Activated T-cell treated with anti-CD3 and anti-CD28 coated beads for 4 hours (primary cell): ENCODE measurements around the gene MOGAT1.

Source experiments
- DNase-seq: peaks from one replicate; pipeline ENCODE4 v3.0.0-alpha.2; 2020

The MOGAT1 gene, protein sequence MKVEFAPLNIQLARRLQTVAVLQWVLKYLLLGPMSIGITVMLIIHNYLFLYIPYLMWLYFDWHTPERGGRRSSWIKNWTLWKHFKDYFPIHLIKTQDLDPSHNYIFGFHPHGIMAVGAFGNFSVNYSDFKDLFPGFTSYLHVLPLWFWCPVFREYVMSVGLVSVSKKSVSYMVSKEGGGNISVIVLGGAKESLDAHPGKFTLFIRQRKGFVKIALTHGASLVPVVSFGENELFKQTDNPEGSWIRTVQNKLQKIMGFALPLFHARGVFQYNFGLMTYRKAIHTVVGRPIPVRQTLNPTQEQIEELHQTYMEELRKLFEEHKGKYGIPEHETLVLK

DNA sequence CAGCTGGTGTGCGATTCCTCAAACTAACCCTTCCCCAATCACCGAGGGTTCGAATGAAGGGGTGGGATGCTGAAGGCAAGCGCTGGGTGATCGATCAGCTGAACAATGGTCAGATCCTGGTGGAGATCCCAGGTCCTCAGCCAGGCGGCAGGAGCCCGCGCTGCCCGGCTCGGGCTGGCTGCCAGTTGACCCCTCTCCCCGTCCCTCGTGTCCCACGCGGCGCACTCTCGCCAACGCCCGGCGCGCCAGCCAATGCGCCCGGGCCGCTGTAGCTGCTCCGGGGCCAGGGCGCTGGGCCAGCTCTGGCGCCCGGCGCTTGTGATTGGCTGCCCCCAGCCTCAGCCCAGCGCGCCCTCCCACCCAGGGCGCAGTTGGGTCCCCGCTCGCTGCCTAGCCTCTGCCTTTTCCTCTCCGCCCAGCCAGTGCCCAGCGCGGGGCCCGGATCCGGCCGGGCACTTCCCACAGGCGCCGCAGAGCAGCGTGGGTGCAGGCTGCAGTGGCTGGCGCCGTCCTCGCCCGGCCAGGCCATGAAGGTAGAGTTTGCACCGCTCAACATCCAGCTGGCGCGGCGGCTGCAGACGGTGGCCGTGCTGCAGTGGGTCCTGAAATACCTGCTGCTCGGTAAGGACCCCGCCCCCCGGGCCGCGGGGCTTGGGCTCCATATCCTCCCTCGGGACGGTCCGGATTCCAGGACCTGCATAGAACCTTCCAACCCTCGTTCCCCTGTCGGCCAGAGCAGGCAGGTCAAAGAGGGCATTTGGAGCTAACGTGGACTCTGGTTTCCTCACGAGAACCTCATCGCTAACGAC is at the start of gene MOGAT1:
Gene MOGAT1 (plus strand): TSS at position 400 of the 809 bp plus-strand sequence. CDS start 128 bp downstream, at position 528.
- DNase-seq = no peak

DNA sequence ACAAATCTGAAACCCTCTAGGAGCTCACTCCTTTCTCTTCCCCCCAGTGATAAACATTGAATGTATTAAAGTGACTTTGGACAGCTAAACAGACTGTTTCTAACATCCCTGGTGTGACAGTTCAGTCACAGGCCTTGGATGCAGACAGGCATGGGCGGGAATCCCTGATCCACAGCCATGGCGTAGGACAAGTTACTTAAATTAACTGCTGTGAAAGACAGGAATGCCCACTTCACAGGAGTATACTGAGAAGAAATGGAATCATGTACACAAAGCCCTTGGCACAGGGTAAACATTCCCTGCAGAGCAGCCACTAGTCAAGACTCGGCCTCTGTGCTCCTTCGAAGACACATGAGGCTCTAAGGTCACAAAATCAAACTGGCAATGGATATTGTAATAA is 49.6 kb upstream of the MOGAT1 start:
- no peak for DNase-seq

DNA sequence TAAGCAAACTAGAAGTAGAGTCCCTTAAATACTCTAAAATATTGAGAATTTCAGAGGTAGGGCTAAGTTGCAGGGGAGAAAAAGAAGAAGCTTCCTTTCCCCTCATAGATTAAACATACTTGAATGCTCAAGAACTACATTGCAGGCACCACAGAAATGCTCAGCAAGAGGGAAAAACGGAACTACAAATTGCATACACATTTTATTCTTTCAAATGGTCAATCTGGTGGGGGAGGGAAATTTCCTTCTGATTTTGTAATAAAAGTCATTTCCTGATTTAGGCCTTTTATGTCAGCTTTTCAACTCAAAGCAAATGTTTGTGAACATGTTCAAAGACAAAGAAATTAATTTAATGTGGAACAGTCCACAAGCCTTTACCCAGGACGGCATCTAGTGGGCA is 48.5 kb upstream of the MOGAT1 start:
- DNase-seq = no peak

DNA sequence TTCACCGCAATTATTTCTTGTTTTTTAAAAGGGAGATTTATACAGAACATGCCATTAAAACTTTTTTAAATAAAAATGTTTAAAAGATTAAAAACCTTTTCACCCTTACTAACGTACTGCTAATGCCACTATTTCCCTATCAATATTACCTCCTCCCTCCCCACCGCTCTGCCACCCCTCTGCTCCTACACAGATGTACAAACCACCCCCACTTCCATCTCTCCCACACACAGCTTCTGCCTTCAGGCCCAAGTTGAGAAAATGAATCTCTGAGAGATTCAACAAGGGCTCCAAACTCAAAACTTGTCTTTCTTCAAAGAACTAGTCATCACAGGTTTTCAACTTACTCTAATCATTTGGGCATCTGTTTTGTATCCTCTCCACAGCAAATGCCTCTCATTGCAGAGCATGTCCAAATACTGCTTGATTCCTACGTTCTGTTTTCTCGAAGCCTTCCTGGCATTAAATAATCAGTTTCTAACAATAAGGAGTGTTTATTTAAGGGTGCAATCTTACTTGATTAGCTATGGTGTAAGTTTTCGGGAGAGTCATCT is 47.6 kb upstream of the MOGAT1 start:
- no peak for DNase-seq

DNA sequence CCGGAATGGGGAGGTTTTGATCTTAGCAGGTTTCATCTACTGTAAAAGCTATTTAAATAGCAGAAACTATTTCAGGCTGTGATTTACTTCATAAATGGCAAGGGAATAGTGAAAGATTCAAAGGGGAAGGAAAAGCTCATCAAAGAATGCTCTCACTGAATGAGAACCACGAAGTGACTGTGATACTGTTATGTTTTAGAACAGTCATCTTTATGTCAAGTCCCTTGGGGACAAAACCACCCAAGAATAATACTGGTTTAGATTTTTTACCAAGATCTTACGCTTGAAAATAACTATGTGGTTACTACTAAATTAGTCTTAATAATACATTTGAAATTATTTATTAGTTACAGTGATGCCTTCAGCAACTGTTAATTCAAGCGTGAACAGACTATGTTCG is 43.7 kb upstream of the MOGAT1 start:
- no peak for DNase-seq

DNA sequence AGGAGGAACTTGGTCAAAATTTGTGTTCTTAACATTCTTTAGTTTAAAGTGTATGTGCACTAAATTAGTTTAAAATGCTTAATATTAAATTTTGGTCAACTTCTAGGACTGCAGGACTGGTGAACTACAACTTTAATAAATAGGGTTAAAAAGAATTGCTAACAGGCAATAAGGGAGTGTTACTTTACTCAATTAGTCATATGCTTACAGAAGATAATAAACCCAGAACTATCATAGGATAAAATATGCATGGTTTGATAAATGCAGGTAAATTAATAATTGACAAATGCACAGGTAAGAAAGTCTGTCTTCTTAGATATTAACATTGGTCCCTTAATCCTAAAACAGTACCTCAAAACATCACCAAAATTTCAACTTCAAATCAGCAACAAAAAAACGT is 36.2 kb upstream of the MOGAT1 start:
- DNase-seq = no peak

DNA sequence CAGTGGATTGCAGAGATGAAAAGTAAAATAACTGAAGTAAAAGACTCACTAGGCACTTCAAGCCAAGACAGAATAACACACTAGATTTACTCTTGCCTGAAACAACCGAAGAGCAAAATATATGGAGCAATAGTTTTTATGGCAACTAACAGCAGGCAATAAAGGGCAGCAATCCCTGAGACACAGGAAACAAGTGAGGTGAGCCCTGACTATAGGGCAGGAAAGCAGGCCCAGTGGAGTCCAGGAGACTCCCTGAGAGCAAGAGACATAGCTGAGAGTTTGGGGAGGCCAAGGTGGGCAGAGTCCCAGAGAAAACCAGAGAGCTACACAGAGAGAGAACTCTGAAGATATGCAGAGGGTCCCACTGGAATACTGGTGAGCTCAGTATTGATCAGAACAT is 34.4 kb upstream of the MOGAT1 start:
- DNase-seq = no peak

DNA sequence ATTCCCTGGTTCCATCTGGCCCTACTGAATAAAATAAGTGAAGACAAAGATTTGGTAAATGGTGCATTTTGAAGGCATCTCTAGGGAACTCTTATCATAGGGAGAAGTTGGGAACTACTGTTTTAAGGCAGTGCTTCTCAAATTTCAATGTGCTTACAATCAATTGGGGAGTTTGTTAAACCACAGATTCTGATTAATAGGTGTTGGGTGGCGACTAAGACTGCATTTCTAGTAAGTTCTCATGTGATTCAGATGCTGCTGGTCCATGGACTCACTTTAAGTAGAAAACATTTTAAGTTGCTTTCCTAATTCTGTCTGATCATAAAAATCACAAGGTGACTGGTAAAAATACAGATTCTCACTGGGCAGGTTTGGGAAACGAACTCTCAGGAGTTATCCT is 30.1 kb upstream of the MOGAT1 start:
- DNase-seq = no peak

DNA sequence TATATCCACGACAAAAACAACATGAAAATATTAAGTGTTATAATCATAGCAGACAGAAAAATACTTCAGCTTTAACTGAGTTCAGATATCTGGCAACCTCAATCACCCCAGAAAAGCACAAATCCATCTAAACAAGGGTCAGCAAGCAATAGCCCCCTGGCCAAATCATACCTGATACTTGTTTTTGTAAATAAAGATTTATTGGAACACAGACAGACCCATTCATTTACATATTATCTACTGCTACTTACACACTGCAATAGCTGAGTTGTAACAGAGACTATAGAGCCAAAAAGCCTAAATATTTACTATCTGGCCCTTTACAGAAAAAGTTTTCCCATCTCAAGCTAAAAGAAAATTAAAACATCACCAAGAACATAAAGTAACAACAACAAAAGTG is 28.3 kb upstream of the MOGAT1 start:
- no peak for DNase-seq

DNA sequence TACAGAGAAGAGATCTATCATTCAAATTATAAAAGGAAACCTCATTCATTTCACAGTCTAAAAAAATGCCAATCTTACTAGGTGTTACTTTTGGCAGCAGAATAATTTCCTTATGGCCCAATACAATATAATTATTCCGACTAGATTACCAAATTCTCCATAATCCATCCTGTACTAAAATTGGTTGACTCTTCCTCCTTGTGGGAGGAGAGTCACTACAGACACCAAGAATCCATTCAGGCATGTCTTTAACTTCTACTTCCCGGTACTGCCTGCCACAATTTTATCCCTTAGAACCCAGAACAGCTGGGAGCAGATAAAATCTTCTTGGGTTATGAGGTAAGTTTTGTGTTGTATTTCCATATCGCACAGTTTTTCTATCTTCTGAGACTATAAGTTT is 25.4 kb upstream of the MOGAT1 start:
- DNase-seq = no peak

DNA sequence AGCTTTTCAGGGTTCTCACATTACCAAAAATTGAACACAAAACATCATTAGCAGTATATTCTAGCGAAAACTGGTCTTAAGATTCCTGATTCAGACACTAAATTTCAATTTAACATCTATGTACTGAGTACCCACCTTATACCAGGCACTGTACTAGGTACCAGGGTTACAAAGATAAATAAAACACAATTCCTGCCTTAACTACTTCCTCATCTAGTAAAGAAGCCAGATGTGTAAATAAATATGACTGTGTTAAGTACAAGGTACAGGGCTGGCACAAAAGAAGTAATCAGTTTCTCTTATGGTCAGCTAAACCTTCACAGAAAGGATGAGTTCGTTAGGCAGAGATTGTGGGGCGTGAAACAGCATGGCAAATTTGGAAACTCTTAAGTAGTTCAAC is 21.7 kb upstream of the MOGAT1 start:
- no peak for DNase-seq

DNA sequence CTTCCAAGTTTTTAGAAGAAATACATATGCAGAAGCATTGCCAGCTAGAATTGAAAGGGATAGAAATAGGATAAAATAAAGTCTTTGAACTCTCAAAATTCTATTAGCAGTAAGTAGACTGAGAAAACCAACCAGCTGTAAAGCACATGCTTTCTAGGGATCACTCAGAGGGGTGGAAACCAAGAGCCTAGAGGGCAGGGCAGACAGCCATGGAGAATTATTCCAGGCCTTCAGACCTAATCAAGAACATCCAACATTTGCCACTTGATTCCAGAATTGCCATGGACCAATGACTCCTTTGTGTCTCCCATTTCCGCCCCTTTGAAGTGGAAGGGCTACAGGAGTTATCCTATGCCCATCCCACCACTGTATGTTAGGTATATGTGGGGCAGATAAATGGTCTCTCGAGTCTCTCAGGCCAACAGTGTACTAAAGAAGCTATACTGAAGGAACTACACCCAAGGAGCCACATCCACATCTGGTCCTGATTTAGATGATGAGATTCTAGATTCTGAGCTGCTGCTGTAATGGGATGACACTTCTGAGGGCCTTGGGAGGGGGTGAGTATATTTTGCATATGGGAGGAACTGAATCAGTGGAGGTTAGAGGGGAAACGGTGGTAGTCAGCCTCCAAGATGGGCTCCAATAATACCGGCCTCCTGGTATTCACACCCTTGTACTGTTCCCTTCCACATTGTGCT is 19.6 kb upstream of the MOGAT1 start:
- no peak for DNase-seq

DNA sequence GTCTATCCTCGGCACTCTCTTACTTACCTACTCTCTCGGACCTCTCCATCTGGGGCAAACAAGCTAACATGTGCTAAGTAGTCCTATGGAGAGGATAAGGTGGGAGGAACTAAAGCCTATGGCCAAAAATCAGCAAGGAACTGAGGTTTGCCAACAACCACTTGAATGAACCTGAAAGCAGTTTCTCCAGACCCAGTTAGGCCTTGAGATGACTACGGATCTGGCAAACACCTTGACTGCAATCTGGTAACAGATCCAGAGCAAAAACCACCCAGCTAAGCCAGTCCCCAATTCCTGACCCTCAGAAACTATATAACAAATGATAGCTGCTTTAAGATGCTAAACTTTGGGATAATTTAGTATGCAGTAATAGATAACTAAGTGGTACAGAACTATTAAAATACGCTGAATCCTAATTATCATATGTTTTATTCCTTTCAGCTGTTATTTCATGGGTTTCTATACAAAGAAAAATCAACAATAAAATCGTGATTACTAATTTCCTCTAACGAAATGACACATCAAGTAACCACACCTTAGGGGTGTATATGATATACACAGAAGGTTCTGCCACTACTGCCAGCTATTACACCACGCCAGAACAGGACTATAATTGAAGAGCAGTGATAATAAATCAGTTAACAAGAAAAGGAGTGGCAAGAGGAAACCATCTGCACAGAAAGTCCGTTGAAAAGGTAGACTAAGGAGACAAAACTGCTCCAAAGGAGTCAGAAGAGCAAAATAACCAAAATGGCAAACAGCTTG is 18.8 kb upstream of the MOGAT1 start:
- no peak for DNase-seq

DNA sequence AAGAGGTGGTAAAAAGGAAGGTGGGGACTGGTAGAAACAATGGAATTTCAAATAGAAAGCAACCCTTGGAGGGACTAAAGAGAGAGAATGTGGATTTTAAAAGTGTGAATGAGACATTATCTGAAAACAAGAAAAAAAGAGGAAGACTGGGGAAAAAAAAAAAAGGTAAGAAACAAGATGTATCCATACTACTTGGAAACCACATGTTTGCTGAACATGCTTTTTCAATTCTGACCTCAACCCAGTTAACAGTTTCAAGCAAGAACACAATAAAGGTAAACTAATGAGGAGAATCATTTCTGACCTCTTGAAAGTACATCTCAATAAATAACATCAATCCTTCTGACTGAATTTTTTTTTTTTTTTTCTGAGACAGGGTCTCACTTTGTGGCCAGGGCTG is 18.2 kb upstream of the MOGAT1 start:
- DNase-seq = no peak

DNA sequence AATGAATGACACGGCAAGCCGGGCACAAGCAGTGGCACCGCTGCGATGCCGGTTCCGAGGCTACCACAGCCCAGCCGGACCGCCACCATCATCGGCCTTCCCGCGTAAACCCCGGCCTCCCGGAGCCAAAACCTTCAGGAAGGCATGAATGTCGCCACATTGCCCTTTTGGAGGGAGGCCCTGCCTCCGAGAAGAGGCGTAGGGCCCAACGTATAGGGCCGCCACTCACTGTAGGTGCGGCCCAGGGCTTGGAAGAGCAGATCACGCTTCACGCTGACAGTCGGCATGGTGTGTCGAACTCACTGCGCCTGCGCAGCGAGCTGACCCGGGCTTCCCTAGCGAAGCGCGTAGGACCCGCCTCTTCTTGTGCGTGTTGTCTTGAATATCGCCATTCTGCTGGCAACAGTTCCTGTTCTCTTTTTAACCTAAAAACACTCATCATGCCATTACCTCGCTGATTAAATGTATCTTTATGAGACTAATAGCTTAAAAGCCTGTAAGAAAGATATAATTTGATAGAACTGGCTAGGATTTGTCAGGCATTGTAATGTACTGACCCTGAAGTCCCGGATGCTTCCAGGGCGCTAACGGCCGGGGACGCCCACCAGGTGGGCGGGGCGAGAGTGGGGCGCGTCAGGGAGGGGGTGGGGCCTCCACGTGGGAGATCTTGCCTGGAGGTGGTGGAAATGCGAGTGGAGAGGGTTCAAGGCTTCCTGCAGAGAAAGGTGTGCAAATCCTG is 15.5 kb upstream of the MOGAT1 start, which contains the start of gene FARSB:
Gene FARSB (minus strand): TSS at position 306 of the 739 bp plus-strand sequence. CDS start 19 bp downstream, at position 287.
- peak; percentile 89 for DNase-seq

DNA sequence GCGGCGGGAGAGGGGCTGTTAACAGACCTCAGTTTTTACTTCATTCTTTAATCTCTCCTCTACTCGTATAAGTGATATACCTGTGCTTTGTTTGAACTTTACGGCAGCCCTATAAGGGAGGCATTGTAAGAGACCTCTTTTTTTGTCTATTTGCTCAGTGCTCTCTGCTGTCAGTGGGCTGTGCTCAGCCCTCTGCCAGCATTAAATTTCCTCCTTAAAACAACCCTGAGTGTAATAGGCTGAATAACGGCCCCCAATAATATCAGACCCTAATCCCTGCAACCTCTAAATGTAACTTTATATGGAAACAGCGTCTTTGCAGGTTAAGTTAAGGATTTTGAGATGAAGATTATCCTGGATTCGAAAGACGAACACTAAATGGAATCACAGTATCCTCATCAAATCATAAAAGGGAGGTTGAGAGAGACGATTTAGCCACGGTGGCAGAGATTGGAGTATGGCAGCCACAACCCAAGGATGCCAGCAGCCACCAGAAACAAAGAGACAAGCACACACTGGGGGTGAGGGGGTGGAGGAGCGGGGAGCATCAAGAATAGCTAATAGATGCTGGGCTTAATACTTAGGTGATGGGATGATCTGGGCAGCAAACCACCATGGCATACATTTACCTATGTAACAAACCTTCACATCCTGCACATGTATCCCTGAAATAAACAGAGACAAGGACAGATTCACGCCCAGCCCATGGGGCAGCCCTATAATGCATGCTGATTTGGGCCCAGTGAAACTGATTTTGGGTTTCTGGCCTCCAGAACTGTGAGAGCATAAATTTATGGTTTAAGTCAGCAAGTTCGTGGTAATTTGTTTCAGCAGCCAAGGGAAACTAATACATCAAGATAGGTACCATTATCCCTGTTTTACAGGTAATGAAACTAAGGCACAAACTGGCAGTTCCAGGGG is 14.7 kb upstream of the MOGAT1 start:
- no peak for DNase-seq

DNA sequence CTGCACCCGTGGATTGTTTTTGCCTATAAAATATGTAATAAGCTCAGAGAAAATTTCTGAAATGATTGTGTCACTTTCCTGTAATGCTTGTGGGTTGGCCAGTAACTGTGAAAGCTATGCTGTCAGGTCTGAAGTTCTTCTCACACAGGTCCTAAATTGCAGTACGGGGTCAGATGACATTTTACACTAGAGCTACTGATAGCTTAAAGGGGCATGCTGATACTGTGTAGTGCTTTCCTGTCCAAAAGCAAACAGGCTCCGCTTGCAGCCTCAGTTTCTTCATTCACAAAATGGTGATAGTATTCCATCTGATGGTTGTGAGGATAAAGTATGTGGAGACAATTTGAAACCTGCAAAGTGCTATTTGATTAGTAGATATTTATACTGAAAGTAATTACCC is 8.0 kb upstream of the MOGAT1 start:
- DNase-seq = no peak

DNA sequence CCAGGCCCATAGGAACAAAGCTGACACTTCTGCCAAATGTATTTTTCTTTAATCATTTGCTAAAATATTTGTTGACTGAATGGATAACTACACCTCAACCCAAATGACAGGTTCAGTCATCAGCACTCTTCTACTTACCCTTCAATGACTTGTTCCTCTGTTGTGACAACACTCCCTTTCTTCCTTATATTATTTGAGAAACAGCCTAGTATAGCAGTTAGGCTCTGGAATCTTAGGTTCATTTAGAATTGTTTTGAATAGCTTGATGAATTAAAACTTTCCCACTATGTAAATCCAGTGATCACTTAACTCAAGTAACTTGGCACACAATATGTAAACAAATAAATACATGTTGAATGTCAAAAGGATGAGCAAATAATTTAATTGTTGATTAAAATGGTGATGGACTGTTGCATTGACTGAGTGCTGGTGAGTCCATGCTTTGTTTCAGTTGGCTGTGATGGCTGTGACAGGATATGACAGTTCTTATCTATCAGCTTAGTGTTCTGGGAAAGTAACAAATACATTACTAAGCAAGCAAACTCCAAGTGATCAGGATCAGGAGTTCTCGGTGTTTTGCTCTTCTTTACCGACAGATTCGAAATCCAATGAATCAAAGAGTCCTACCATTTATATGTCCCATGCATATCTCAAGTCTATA is 2.8 kb upstream of the MOGAT1 start:
- DNase-seq = no peak

DNA sequence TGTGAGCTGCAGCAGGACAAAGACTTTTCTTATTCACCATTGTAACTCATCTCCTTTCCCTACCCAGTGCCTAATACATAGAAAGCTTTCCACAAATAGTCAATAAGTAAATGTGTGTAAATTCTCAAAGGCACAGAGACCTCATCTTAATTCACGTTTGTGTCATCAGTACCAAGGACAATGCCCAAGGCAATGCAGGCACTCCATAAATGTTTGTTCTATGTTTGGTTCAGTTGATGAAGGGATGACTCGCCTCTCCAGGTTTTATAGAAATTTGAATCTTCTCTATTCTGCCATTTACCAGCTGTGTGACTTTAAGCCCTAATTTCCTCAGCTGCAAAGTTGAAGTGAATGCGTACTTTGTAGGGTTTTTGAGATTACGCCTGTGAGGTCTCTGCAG is 2.1 kb upstream of the MOGAT1 start:
- no peak for DNase-seq
